DND-41 (cell line): ENCODE data around the gene ZNF302.
"Not testable (repeated sequence)": the region's sequence is repeated elsewhere in the genome, so short reads cannot be mapped to it uniquely, and the experiment has no call there.

ENCODE experiments used
- ATAC-seq: fragments of 200-7000 bp; cut with Tn5 transposase; 3 replicates; pipeline ENCODE4 v1.9.1; 2021; ENCODE audit warnings: low read depth; ENCODE audit not compliant: insufficient read depth
- DNase-seq: peaks from one replicate; pipeline ENCODE4 v3.0.0-alpha.2; 2020
- H2AFZ ChIP-seq: 2 replicates; pipeline ENCODE4 v1.6.0; 2012; ENCODE audit warnings: low read depth, low read length
- H3K27ac ChIP-seq: 2 replicates; pipeline ENCODE4 v1.5.1; 2012; ENCODE audit warnings: low read length, inconsistent platforms
- H3K27me3 ChIP-seq: fragments of 200-600 bp; sonication (generic); 2 replicates; pipeline ENCODE4 v1.6.0; 2012; ENCODE audit warnings: low read length, mild to moderate bottlenecking, inconsistent platforms; ENCODE audit not compliant: insufficient read depth, poor library complexity
- H3K36me3 ChIP-seq: 2 replicates; pipeline ENCODE4 v1.5.1; 2012; ENCODE audit warnings: low read length, inconsistent platforms; ENCODE audit not compliant: insufficient read depth
- H3K4me1 ChIP-seq: 2 replicates; pipeline ENCODE4 v1.5.1; 2012; ENCODE audit warnings: mild to moderate bottlenecking, low read length; ENCODE audit not compliant: insufficient read depth
- H3K4me2 ChIP-seq: 2 replicates; pipeline ENCODE4 v1.6.0; 2012; ENCODE audit warnings: mild to moderate bottlenecking, moderate library complexity, low read length, inconsistent platforms; ENCODE audit not compliant: insufficient read depth
- H3K4me3 ChIP-seq, 2 experiments: fragments of 200-600 bp in 1 of 2; shearing (Covaris generic) in 1 of 2; 2 replicates each; pipeline ENCODE4 v1.5.1; 2012 to 2016; ENCODE audit warnings: inconsistent platforms in 2 of 2, low read length in 2 of 2, mild to moderate bottlenecking in 2 of 2, low read depth in 1 of 2, moderate library complexity in 1 of 2
- H3K79me2 ChIP-seq: 2 replicates; pipeline ENCODE4 v1.6.0; 2012; ENCODE audit warnings: low read length, inconsistent platforms; ENCODE audit not compliant: insufficient read depth
- H3K9ac ChIP-seq: 2 replicates; pipeline ENCODE4 v1.6.0; 2012; ENCODE audit warnings: low read depth, mild to moderate bottlenecking, inconsistent platforms, low read length, moderate library complexity
- H3K9me3 ChIP-seq: 2 replicates; pipeline ENCODE4 v1.5.1; 2012; ENCODE audit warnings: low read length, moderate library complexity, mild to moderate bottlenecking, inconsistent platforms; ENCODE audit not compliant: insufficient read depth, severe bottlenecking
- H4K20me1 ChIP-seq: 2 replicates; pipeline ENCODE4 v1.6.0; 2012; ENCODE audit warnings: low read length; ENCODE audit not compliant: insufficient read depth
- EZH2 ChIP-seq: IDR thresholded peaks from 3 replicates; pipeline ENCODE4 v1.6.1; 2012; ENCODE audit warnings: borderline replicate concordance, low read depth, mild to moderate bottlenecking, moderate library complexity, low read length, inconsistent platforms; ENCODE audit not compliant: severe bottlenecking
- TF ChIP-seq, protein P1 (sequence below): IDR thresholded peaks from 2 replicates; pipeline ENCODE4 v1.5.1; 2012; ENCODE audit warnings: borderline replicate concordance, low read length, moderate library complexity, mild to moderate bottlenecking; ENCODE audit not compliant: poor library complexity, severe bottlenecking; ENCODE audit errors: extremely low read depth

Gene ZNF302

DNA sequence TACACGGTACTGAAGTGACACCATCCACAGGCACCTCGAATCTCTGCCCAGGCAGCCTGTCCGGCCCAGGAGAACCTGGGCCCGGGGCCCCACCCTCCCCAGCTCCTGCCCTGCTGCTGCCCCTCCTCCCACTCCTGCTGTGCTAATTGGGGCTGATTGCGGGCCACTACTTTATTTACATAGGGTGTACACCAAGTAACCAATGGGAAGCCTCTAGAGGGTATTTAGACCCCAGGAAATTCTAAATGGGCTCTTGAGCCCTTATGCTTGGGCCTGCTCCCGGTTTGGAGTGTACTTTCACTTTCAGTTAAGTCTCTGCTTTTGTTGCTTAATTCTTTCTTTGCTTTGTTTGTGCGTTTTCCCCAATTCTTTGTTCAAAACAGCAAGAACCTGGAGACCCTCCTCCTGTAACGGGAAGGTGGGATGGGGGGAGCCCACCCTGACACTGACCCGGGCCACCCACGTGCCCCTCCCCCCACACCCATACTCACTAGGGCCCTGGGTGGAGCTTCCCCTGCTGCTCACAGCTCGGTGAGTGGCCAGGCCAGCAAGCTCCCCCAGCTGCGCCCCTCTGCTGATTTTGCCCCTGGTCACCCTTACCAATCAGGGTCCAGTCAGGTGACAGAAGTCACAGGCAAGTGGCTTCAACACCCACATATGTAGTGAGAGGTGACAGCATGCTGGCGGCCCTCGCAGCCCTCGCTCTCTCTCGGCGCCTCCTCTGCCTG, 10.0 kb upstream of the ZNF302 start:
- H2AFZ ChIP-seq: peak overlapping the region; percentile 40
- H4K20me1 ChIP-seq: no peaks in the 10 kb centered on the region
- H3K9me3 ChIP-seq: no peaks in the 10 kb centered on the region
- H3K79me2 ChIP-seq: peaks cover 9% of the 10 kb centered on the region
- H3K4me2 ChIP-seq: peak overlapping the region; percentile 44
- TF ChIP-seq, protein P1, sequence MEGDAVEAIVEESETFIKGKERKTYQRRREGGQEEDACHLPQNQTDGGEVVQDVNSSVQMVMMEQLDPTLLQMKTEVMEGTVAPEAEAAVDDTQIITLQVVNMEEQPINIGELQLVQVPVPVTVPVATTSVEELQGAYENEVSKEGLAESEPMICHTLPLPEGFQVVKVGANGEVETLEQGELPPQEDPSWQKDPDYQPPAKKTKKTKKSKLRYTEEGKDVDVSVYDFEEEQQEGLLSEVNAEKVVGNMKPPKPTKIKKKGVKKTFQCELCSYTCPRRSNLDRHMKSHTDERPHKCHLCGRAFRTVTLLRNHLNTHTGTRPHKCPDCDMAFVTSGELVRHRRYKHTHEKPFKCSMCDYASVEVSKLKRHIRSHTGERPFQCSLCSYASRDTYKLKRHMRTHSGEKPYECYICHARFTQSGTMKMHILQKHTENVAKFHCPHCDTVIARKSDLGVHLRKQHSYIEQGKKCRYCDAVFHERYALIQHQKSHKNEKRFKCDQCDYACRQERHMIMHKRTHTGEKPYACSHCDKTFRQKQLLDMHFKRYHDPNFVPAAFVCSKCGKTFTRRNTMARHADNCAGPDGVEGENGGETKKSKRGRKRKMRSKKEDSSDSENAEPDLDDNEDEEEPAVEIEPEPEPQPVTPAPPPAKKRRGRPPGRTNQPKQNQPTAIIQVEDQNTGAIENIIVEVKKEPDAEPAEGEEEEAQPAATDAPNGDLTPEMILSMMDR: no peak
- TF ChIP-seq EZH2: no peak
- H3K4me1 ChIP-seq: peaks cover 24% of the 10 kb centered on the region
- H3K4me3 ChIP-seq: peak overlapping the region in 1 of 2 experiments; percentile 25; a peak in 2 of 4 replicates
- ATAC-seq (peak; percentile 70), DNase-seq (peak; percentile 52)
- peak overlapping the region; percentile 38 for H3K9ac ChIP-seq
- no peaks in the 10 kb centered on the region for H3K36me3 ChIP-seq
- H3K27ac ChIP-seq: peak overlapping the region; percentile 63
- H3K27me3 ChIP-seq: no peaks in the 10 kb centered on the region

DNA sequence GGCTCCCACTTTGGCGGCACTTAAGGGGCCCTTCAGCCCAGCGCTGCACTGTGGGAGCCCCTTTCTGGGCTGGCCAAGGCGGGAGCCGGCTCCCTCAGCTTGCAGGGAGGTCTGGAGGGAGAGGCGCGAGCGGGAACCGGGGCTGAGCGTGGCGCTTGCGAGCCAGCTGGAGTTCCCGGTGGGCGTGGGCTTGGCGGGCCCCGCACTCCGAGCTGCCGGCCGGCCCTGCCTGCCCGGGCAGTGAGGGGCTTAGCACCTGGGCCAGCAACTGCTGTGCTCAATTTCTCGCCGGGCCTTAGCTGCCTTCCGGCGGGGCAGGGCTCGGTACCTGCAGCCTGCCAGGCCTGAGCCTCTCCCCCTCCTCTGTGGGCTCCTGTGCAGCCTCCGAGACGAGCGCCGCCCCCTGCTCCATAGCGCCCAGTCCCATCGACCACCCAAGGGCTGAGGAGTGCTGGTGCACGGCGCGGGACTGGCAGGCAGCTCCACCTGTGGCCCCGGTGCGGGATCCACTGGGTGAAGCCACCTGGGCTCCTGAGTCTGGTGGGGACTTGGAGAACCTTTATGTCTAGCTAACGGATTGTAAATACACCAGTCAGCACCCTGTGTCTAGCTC, 9.3 kb upstream of the ZNF302 start:
- Histone ChIP-seq H3K9ac (peak overlapping the region; percentile 38; the same call in 1 of the 2 replicates), H3K4me1 (peaks cover 18% of the 10 kb centered on the region), H2AFZ (peak overlapping the region; percentile 40), H3K4me2 (peak overlapping the region; percentile 44)
- not testable (repeated sequence) for H3K4me3 ChIP-seq, ATAC-seq, H3K27ac ChIP-seq, H3K36me3 ChIP-seq, DNase-seq, H3K9me3 ChIP-seq, H4K20me1 ChIP-seq, H3K79me2 ChIP-seq, H3K27me3 ChIP-seq

DNA sequence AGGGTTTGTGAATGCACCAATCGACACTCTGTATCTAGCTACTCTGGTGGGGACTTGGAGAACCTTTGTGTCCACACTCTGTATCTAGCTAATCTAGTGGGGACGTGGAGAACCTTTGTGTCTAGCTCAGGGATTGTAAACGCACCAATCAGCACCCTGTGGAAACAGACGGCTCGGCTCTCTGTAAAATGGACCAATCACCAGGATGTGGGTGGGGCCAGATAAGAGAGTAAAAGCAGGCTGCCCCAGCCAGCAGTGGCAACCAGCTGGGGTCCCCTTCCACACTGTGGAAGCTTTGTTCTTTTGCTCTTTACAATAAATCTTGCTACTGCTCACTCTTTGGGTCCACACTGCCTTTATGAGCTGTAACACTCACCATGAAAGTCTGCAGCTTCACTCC, 8.8 kb upstream of the ZNF302 start:
- not testable (repeated sequence) for H3K4me2 ChIP-seq, H4K20me1 ChIP-seq, H2AFZ ChIP-seq, ATAC-seq, H3K9ac ChIP-seq, DNase-seq, H3K79me2 ChIP-seq, H3K4me3 ChIP-seq, H3K9me3 ChIP-seq, H3K36me3 ChIP-seq, H3K27me3 ChIP-seq, H3K27ac ChIP-seq
- H3K4me1 ChIP-seq: peaks cover 16% of the 10 kb centered on the region

DNA sequence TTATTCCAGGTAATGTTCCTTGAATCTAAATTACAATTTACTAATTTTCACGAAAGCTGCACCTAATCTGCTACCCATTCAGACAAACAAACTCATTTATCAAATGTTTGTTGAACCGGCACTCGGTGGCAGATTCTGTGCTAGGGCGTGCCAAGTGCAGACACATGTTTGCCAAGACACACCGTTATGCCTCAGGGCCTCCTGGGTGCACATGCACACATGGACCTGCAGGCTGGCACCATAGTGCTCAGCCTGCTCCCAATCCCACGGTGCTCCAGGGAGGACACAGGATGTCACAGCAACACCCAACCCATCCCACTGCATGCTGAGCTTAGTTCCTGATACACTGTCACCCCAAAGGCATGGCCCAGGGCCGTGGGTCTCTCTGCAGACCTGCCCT, 8.2 kb upstream of the ZNF302 start:
- peaks cover 9% of the 10 kb centered on the region for H3K79me2 ChIP-seq
- DNase-seq (no peak), ATAC-seq (no peak)
- H3K9me3 ChIP-seq: no peaks in the 10 kb centered on the region
- no peaks in the 10 kb centered on the region for H4K20me1 ChIP-seq
- H3K36me3 ChIP-seq: no peaks in the 10 kb centered on the region
- no peak overlapping the region for H3K27ac ChIP-seq
- peaks cover 20% of the 10 kb centered on the region for H3K4me1 ChIP-seq
- no peak overlapping the region for H3K4me3 ChIP-seq
- TF ChIP-seq, protein P1: no peak
- no peak for TF ChIP-seq EZH2
- H3K9ac ChIP-seq: no peak overlapping the region
- no peak overlapping the region for H2AFZ ChIP-seq
- no peaks in the 10 kb centered on the region for H3K27me3 ChIP-seq
- no peak overlapping the region for H3K4me2 ChIP-seq
